Ectodermal cell (in vitro differentiated cells): ENCODE results near the gene GIPC2.
A peak's percentile ranks its signal among the peaks of the same experiment; 100 is the strongest.

Source experiments
- H3K27ac ChIP-seq: 2 replicates; pipeline ENCODE4 v1.7.0; 2013; ENCODE audit warnings: mild to moderate bottlenecking, low read depth, low read length; ENCODE audit not compliant: insufficient read depth, poor library complexity, severe bottlenecking
- H3K27me3 ChIP-seq: 2 replicates; pipeline ENCODE4 v1.7.0; 2013; ENCODE audit warnings: mild to moderate bottlenecking, low read length; ENCODE audit not compliant: insufficient read depth, control insufficient read depth, poor library complexity, severe bottlenecking
- H3K36me3 ChIP-seq: one replicate; pipeline ENCODE4 v1.7.0; 2013; ENCODE audit warnings: low read length; ENCODE audit not compliant: control insufficient read depth, insufficient read depth
- H3K4me1 ChIP-seq: one replicate; pipeline ENCODE4 v1.7.0; 2013; ENCODE audit warnings: low read length; ENCODE audit not compliant: control insufficient read depth, insufficient read depth
- H3K4me3 ChIP-seq: 2 replicates; pipeline ENCODE4 v1.7.0; 2013; ENCODE audit warnings: low read depth, low read length, control low read depth; ENCODE audit not compliant: insufficient read depth
- H3K9me3 ChIP-seq: 2 replicates; pipeline ENCODE4 v1.7.0; 2013; ENCODE audit warnings: mild to moderate bottlenecking, low read length, moderate library complexity; ENCODE audit not compliant: control insufficient read depth
- WGBS, 2 experiments: methylation state at CpG; one replicate each; pipeline ENCODE4 v1.1.7; 2013; ENCODE audit warnings: missing lambda C conversion rate in 2 of 2; 5-methylcytosine and 5-hydroxymethylcytosine counted together

The GIPC2 gene

DNA sequence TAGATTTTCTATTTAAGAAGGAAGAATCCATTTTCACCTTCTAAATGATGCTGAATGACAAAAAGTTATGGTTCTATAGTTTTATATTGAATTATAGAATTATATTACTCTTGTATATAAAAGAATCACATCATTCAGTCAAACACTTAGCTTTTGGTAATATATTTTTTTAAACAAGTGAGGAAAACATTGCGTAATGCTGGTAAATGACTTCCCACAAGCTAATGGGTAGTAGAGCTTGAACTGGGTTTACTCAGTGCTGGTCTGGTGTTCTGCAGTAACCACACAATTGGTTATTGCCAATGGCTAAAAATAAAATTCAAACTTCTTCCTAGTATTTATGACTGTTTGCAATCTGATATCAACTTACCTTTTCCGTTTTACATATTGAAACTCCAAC, 10.6 kb upstream of the GIPC2 start:
- H3K27me3 ChIP-seq: no peaks in the 10 kb centered on the region
- no peak overlapping the region for H3K27ac ChIP-seq
- H3K4me3 ChIP-seq: no peak overlapping the region
- 84 to 85% methylated on average over 2 of the region's 2 CpGs for WGBS, 2 experiments
- no peaks in the 10 kb centered on the region for H3K36me3 ChIP-seq
- no peaks in the 10 kb centered on the region for H3K9me3 ChIP-seq
- H3K4me1 ChIP-seq: no peaks in the 10 kb centered on the region

DNA sequence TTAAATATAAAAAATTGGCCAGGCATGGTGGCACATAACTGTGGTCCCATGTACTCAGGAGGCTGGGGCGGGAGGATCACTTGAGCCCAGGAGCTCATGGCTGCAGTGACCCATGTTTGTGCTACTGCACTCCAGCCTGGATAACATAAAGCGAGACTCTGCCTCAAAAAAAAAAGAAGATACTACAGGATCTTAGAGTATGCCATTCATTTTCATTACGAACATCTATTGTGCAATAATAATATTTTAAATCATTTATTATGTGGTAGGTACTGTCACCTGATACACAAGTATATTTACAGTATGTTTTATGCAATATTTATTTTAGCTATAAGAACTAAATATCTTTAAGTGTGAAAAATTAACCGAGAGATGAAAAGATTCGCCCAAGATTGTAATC, 9.3 kb upstream of the GIPC2 start:
- 95 to 98% methylated on average over 4 of the region's 5 CpGs for WGBS, 2 experiments
- H3K4me3 ChIP-seq: no peak overlapping the region
- H3K27ac ChIP-seq: no peak overlapping the region
- H3K36me3 ChIP-seq: no peaks in the 10 kb centered on the region
- H3K9me3 ChIP-seq: no peaks in the 10 kb centered on the region
- H3K27me3 ChIP-seq: no peaks in the 10 kb centered on the region
- H3K4me1 ChIP-seq: no peaks in the 10 kb centered on the region

DNA sequence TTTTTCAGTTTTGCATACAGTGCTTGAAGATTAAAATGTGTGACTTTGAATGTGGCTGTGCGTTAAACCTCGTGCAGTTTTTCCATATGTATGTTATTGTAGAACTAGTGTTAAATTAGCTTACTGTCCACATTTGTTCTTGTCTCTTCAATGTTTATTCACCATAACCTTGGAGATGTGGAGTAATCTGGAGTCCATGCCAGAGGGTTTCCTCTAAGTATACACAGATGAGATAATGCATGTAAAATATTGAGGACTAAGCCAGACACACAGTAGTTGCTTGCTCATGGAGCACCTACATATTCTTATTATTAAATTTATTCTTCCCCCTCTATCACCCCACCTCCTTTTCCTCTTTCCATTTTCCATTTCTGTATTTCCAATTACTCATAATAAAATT, 7.7 kb upstream of the GIPC2 start:
- no peaks in the 10 kb centered on the region for H3K36me3 ChIP-seq
- H3K9me3 ChIP-seq: no peaks in the 10 kb centered on the region
- H3K27me3 ChIP-seq: peaks cover 6% of the 10 kb centered on the region
- no peak overlapping the region for H3K27ac ChIP-seq
- no peak overlapping the region for H3K4me3 ChIP-seq
- H3K4me1 ChIP-seq: no peaks in the 10 kb centered on the region
- 100% methylated on average over 2 of the region's 2 CpGs; no CpG with 5 or more reads in 1 of the 2 experiments for WGBS, 2 experiments

DNA sequence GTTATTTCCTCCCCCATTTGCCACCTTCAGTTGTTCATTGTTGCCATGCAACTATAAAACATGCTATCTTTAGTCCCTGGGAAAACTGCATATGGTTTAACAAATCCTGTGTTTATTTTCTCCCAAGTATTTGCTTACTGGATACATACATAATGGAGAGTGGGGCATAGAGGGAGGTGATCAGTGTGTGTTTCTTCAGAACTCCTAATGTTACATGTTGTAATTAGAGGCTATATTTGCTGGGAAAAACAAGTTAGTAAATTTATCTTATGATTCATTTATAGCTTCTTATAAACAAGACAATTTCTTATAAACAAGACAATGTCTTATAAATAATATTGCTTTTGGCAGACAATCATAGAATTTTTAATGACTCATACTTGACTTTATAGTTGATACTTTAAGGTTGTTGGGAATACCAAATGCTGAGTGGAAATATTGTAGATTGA, 7.3 kb upstream of the GIPC2 start:
- H3K27ac ChIP-seq: no peak overlapping the region
- H3K36me3 ChIP-seq: no peaks in the 10 kb centered on the region
- H3K4me1 ChIP-seq: no peaks in the 10 kb centered on the region
- H3K4me3 ChIP-seq: no peak overlapping the region
- no peaks in the 10 kb centered on the region for H3K9me3 ChIP-seq
- H3K27me3 ChIP-seq: peaks cover 10% of the 10 kb centered on the region

DNA sequence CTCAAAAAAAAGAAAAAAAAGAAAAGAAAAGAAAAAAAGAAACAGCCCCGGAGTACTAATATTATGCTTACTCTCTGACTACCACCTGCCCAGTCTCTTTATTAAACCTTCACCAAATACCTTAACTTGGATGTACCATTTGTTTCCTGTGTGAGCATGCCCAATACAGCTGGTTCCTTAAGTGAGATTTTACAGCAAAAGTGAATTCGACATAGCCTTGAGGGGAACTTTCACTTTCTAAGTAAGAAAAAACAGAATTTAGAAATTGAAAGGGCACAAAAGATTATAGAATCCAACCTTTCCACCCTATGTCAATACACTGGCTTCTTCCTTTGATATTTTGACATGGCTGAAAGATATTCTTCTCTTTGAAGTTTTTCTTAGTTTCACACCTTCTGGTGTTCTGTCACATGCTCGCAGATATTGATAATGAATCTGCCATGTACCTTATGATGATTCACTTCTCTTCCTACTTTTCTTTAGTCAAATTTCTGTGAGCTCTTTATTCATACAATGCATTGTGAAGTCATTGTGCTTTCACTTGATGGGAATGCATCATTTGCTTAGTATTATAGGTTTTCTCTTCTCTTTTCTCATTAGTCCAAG, 5.2 kb upstream of the GIPC2 start:
- WGBS, 2 experiments: 84 to 89% methylated on average over 3 of the region's 3 CpGs
- H3K4me3 ChIP-seq: no peak overlapping the region
- no peak overlapping the region for H3K27ac ChIP-seq
- H3K9me3 ChIP-seq: no peaks in the 10 kb centered on the region
- no peaks in the 10 kb centered on the region for H3K4me1 ChIP-seq
- no peaks in the 10 kb centered on the region for H3K36me3 ChIP-seq
- H3K27me3 ChIP-seq: peaks cover 31% of the 10 kb centered on the region

DNA sequence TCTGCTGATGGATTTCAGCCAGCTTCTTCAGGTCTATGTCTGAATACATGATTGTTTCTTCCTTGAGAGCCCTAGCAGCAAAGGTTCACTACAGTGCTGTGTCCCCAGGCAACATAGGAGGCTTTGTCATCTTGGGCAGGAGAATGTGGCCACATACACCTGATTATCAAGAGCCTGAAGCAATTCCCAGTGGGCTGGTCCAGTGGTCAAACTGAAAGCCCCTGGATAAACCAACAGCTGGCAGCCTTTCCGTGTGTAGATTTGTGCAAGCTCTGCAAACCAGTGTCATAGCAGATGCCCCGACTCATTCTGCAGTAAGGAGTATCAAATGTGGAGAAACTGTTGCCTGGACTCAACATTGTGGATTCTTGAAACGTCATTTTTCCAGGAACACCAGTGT, 2.3 kb upstream of the GIPC2 start:
- H3K27me3 ChIP-seq: peaks cover 59% of the 10 kb centered on the region

DNA sequence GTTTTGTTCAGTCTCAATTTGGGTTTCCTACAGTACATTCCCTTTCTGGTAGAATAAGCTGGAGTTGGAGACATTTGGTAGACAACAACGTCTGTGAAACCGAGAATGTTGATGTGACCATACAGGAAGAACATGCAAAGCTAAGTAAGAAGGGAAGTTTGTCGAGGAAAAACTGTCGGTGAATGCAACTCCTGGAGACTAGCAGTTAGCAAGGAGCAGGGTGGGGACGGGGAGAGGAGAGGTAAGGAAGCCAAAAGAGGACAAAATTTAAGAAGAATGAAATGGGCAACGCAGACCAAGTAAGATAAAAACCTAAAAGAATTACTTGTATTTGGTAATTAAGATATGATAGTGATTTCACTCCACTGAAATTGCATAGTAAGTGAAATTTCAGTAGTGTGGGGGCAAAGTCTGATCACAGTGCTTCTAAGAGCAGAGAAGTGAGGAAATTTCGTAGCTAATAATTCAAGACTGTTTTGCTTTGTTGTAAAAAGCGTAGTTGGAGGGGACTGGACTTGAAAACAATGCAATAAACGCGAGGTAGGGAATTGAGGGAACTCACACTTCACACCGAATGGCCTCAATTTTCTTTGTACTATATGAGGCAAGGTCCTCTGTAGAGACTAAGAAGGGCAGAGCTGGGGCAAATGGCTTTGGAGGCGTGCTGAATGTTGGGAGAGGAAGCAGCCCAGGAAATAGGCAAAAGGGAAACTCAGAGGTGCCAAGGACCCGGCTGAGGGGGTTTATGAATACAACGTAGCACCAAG, 787 bp upstream of the GIPC2 start:
- Histone ChIP-seq H3K4me1 (no peaks in the 10 kb centered on the region), H3K27me3 (peaks cover 59% of the 10 kb centered on the region), H3K27ac (no peak overlapping the region), H3K36me3 (no peaks in the 10 kb centered on the region), H3K4me3 (no peak overlapping the region), H3K9me3 (no peaks in the 10 kb centered on the region)
- 75 to 76% methylated on average over 14 of the region's 14 CpGs for WGBS, 2 experiments

More for the DNA sequence above, 2.3 kb upstream of the GIPC2 start:
- Histone ChIP-seq H3K4me3 (no peak overlapping the region), H3K27ac (no peak overlapping the region), H3K4me1 (no peaks in the 10 kb centered on the region), H3K9me3 (no peaks in the 10 kb centered on the region), H3K36me3 (no peaks in the 10 kb centered on the region)
- WGBS, 2 experiments: 88 to 89% methylated on average over 3 of the region's 3 CpGs

DNA sequence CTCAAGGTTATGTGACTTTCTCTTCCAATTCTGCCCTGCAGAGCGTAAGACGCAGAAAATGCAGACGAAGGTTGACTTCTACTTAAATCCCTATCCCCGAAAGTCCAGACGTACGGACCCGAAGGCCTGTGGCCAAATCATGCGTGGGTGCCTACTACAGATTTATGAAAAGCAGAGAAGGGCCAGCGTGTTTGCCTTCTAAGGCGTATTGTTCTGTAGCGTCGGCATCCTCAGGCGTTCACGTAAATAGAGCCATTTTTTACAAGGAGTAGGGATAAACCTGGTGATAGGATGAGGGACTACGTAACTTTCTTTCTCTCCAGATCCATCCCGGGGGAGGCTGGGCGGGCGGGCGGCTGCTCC, 222 bp upstream of the GIPC2 start:
- WGBS, 2 experiments: 42 to 43% methylated on average over 19 of the region's 19 CpGs
- H3K9me3 ChIP-seq: no peaks in the 10 kb centered on the region
- peaks cover 59% of the 10 kb centered on the region for H3K27me3 ChIP-seq
- H3K36me3 ChIP-seq: no peaks in the 10 kb centered on the region
- peak overlapping the region; percentile 40 for H3K4me3 ChIP-seq
- no peaks in the 10 kb centered on the region for H3K4me1 ChIP-seq
- no peak overlapping the region for H3K27ac ChIP-seq

DNA sequence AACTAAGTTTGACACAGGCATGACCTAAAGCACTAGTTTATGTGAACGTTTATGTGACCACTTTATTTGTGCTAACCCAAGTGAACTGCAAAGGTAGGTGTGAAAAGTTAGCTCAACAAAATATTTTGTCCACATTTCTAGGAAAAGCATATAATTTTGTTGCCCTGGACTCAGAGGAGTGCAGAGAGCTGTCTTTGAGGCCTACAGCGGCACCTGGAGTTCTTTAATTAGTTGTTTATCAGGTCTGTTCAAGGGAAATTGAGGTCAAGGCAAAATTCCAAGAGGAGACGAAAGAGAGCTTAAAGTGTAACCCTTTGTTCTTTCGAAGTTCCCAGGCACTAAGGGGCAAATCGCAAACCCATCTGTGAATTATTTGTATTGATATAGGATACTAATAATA, 1.3 kb downstream of the GIPC2 start:
- H3K4me3 ChIP-seq: no peak overlapping the region

DNA sequence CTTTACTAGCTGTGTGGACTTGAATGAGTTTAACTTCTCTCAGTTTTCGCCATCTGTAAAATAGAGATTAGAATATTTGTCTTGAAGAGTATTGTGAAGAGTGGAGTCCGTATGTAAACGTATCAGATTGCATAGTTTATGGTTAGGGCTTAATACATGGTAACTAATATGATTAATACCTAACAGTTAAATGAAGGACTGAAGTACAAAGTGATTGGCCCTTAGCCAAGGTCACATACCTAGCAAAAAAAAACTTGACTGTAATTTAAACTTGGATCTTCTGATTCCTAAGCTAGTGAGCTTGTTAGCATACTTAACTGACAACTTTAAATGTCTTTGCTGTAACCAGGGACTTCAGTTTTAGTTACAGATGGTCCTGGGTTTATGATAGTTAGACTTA, 1.9 kb downstream of the GIPC2 start:
- Histone ChIP-seq H3K27me3 (peaks cover 58% of the 10 kb centered on the region), H3K4me1 (no peaks in the 10 kb centered on the region), H3K4me3 (no peak overlapping the region), H3K36me3 (no peaks in the 10 kb centered on the region), H3K27ac (no peak overlapping the region), H3K9me3 (no peaks in the 10 kb centered on the region)
- WGBS, 2 experiments: 97 to 98% methylated on average over 3 of the region's 3 CpGs

More for the DNA sequence above, 1.3 kb downstream of the GIPC2 start:
- peaks cover 59% of the 10 kb centered on the region for H3K27me3 ChIP-seq
- WGBS, 2 experiments: 70 to 79% methylated on average over 3 to 4 of the region's 5 CpGs
- H3K27ac ChIP-seq: no peak overlapping the region
- no peaks in the 10 kb centered on the region for H3K4me1 ChIP-seq
- no peaks in the 10 kb centered on the region for H3K9me3 ChIP-seq
- H3K36me3 ChIP-seq: no peaks in the 10 kb centered on the region
